HEK293T (cell line): Measurements from ENCODE around the gene NFX1.

Source experiments
- CTCF ChIA-PET: fragments of 350-600 bp; formaldehyde crosslinking; extraction: SDS; loops from one replicate; lab custom pipeline; 2021; ENCODE audit warnings: antibody characterized with exemption, inconsistent platforms; lab: Yijun Ruan, JAX
- POLR2A ChIA-PET: fragments of 350-600 bp; formaldehyde crosslinking; extraction: SDS; loops from one replicate; lab custom pipeline; 2020; ENCODE audit warnings: antibody characterized with exemption, inconsistent platforms; lab: Yijun Ruan, JAX
- DNase-seq: peaks from one replicate; pipeline ENCODE4 v3.0.0; 2012; ENCODE audit warnings: mixed read lengths; ENCODE audit errors: extremely low spot score
- ARNT ChIP-seq: fragments of 450-650 bp; IDR thresholded peaks from 2 replicates; pipeline ENCODE4 v1.6.1; 2017; ENCODE audit warnings: mild to moderate bottlenecking
- BHLHE40 ChIP-seq: fragments of 450-650 bp; IDR thresholded peaks from 2 replicates; pipeline ENCODE4 v1.6.1; 2016; ENCODE audit warnings: mild to moderate bottlenecking, moderate library complexity, borderline replicate concordance
- CTBP1 ChIP-seq: fragments of 450-650 bp; IDR thresholded peaks from 2 replicates; pipeline ENCODE4 v1.6.1; 2016; ENCODE audit warnings: borderline replicate concordance
- ELF4 ChIP-seq: fragments of 450-650 bp; IDR thresholded peaks from 2 replicates; pipeline ENCODE4 v1.6.1; 2017; ENCODE audit warnings: antibody characterized with exemption
- FOXA1 ChIP-seq: fragments of 450-650 bp; IDR thresholded peaks from 2 replicates; pipeline ENCODE4 v1.6.1; 2016; ENCODE audit warnings: mild to moderate bottlenecking
- FOXK2 ChIP-seq: fragments of 450-650 bp; IDR thresholded peaks from 2 replicates; pipeline ENCODE4 v1.6.1; 2016; ENCODE audit warnings: mild to moderate bottlenecking
- FOXM1 ChIP-seq: fragments of 450-650 bp; IDR thresholded peaks from 2 replicates; pipeline ENCODE4 v1.6.1; 2017; ENCODE audit warnings: mild to moderate bottlenecking, borderline replicate concordance
- HDGF ChIP-seq: fragments of 450-650 bp; IDR thresholded peaks from 2 replicates; pipeline ENCODE4 v1.6.1; 2017; ENCODE audit warnings: antibody characterized with exemption, borderline replicate concordance
- L3MBTL2 ChIP-seq: fragments of 450-650 bp; conservative IDR thresholded peaks from 2 replicates; pipeline ENCODE4 v1.6.1; 2016; ENCODE audit warnings: mild to moderate bottlenecking
- LEF1 ChIP-seq: fragments of 450-650 bp; IDR thresholded peaks from 2 replicates; pipeline ENCODE4 v1.6.1; 2017; ENCODE audit warnings: mild to moderate bottlenecking, borderline replicate concordance
- NFRKB ChIP-seq: fragments of 450-650 bp; IDR thresholded peaks from 2 replicates; pipeline ENCODE4 v1.6.1; 2016; ENCODE audit warnings: mild to moderate bottlenecking, moderate library complexity
- SP1 ChIP-seq: fragments of 450-650 bp; IDR thresholded peaks from 2 replicates; pipeline ENCODE4 v1.6.1; 2017
- SUZ12 ChIP-seq: fragments of 450-650 bp; IDR thresholded peaks from 2 replicates; pipeline ENCODE4 v1.6.1; 2016; ENCODE audit warnings: mild to moderate bottlenecking
- TARDBP ChIP-seq: fragments of 450-650 bp; IDR thresholded peaks from 2 replicates; pipeline ENCODE4 v1.6.1; 2016
- ZNF384 ChIP-seq: fragments of 450-650 bp; IDR thresholded peaks from 2 replicates; pipeline ENCODE4 v1.6.1; 2016
- TF ChIP-seq, protein P1 (sequence below): fragments of 450-650 bp; IDR thresholded peaks from 2 replicates; pipeline ENCODE4 v1.6.1; 2016

Gene NFX1

DNA sequence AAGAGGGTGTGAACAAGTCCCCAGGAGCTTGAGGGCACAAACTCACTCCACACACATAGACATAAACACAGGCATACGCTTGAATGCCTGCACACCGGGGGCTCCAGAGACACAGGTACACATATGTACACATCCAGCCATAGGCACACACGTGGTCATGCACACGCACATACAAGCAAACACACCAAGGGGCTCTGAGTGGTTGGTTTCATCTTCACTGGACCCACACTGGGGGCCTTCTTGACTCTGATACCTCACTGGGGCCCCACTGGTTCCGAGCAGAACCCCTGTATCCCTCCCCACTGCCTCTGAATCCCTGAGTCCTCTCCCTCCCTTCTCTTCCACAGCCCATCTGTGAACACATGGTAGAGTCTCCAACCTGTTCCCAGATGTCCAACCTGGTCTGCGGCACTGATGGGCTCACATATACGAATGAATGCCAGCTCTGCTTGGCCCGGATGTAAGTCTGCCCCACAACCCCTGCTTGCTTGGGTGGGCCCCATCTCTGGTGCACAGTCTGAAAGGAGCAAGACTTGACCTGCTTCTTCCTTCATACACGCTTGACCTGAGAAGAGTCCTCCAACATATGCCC lies 44.0 kb upstream of the NFX1 start:
- no peak for TF ChIP-seq ARNT
- TF ChIP-seq, protein P1, sequence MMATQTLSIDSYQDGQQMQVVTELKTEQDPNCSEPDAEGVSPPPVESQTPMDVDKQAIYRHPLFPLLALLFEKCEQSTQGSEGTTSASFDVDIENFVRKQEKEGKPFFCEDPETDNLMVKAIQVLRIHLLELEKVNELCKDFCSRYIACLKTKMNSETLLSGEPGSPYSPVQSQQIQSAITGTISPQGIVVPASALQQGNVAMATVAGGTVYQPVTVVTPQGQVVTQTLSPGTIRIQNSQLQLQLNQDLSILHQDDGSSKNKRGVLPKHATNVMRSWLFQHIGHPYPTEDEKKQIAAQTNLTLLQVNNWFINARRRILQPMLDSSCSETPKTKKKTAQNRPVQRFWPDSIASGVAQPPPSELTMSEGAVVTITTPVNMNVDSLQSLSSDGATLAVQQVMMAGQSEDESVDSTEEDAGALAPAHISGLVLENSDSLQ, result no peak
- no peak for TF ChIP-seq LEF1
- no peak for TF ChIP-seq FOXM1
- no peak for DNase-seq
- POLR2A ChIA-PET, result no interaction called here
- CTCF ChIA-PET, result no interaction called here

DNA sequence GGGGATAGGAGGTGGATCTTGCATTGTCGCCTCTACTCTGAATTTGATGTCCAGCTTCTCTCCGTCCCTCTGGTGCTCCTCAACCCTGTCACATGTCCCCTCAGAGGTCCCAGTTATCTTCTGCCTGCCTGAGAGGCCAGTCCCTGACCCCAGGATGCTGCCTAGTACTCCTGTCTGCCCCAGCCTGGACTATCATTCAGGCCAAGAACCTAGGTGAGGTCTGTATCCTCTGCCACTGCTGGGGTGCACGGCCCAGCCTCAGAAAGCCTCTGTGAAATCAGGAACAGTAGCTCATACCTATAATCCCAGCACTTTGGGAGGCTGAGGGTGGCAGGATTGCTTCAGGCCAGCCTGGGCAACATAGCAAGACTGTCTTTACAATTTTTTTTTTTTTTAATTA lies 41.7 kb upstream of the NFX1 start:
- TF ChIP-seq CTBP1 (no peak), NFRKB (no peak), ZNF384 (no peak), LEF1 (no peak), SP1 (no peak), TARDBP (no peak), ARNT (no peak), L3MBTL2 (no peak), ELF4 (no peak), HDGF (no peak), FOXA1 (no peak), FOXK2 (no peak), SUZ12 (no peak), FOXM1 (no peak), BHLHE40 (no peak)
- TF ChIP-seq, protein P1, result no peak
- POLR2A ChIA-PET, result interaction anchor here (0.8 to 1.6 kb wide), 3 partner anchors 9 to 81 kb away, joined by 3 to 4 read pairs (median 3); partner anchors contain the start of genes B4GALT1, BAG1, CHMP5 and SPINK4
- no peak for DNase-seq
- CTCF ChIA-PET, result no interaction called here

DNA sequence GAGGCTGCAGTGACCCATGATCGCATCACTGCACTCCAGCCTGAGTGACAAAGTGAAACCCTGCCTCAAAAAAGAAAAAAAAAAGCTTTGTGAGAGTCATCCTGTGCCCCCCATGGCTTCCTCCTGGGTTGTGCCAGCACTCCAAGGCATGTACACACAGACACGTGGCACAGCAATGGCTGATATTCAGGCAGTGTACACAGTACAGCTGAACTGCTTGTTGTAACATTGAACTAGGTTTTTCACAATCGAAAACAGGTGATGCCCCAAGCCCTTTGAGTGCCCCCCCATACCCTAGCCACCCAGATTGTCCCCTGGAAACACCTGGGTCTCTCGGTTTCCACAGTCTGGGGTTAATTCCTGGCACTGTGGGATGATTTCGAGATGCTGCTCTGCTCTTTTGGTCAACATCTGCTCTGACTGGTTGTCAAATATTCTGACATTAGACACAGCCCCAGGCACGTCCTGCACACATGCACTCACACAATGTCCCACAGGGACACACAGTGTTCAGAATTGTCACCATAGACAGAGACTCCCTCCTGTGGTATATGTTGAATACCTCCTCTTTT lies 41.1 kb upstream of the NFX1 start:
- ChIA-PET POLR2A (no interaction called here), CTCF (no interaction called here)
- TF ChIP-seq NFRKB (no peak), FOXM1 (no peak), SP1 (no peak), HDGF (no peak), BHLHE40 (no peak), LEF1 (no peak), ZNF384 (no peak), L3MBTL2 (no peak)
- TF ChIP-seq, protein P1, result no peak
- DNase-seq, result no peak

DNA sequence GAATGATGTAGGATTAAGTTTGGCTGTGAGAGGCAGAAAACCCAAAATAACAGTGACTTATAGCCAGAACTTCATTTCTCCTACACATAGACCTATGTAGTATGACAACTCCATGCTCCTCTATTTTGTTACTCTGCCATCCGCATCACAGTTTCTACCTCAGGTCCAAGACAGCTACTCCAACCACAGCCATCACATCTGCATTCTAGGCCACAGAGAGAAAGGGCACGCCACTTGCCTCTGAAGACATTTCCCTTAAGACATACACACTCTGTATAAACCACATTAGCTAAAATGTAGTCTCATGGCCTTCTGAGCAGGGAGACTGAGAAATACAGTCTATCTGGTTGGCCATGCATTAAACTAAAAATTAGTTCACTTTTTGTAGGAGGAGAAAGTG lies 40.3 kb upstream of the NFX1 start:
- DNase-seq, result no peak
- ChIA-PET POLR2A (no interaction called here), CTCF (no interaction called here)
- TF ChIP-seq L3MBTL2 (no peak), SP1 (no peak), TARDBP (no peak), NFRKB (no peak), CTBP1 (no peak)

DNA sequence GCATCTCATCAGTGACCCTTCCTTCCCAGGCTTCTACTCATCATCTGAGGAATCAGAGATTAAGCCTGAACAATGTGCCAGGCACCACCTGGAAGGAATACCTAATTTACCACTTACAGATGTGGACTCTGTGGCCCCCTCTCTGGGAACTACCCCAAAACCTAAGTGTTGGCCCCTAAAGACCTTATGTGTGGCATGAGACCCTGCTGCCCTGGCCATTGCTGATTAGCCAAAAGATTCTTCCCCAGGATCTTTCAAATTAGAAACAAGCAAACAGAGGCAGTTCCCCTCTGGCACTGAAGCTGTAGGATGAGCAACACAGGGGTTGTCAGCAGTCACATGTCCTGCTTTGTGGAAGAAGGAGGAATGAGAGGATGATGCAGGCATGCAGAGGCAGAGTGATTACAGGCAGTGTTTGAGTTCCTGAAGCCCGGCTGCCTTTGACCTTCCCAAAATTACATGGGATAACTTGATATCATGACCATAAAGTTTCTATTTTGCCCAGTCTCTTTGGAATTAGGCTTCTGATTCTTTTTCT lies 39.8 kb upstream of the NFX1 start:
- DNase-seq, result no peak
- CTCF ChIA-PET, result no interaction called here
- POLR2A ChIA-PET, result no interaction called here
- TF ChIP-seq SP1 (no peak), CTBP1 (no peak), LEF1 (no peak), TARDBP (no peak), ELF4 (no peak), FOXM1 (no peak), ARNT (no peak), NFRKB (no peak), HDGF (no peak), ZNF384 (no peak), FOXA1 (no peak), FOXK2 (no peak), SUZ12 (no peak), BHLHE40 (no peak), L3MBTL2 (no peak)
- TF ChIP-seq, protein P1, result no peak

DNA sequence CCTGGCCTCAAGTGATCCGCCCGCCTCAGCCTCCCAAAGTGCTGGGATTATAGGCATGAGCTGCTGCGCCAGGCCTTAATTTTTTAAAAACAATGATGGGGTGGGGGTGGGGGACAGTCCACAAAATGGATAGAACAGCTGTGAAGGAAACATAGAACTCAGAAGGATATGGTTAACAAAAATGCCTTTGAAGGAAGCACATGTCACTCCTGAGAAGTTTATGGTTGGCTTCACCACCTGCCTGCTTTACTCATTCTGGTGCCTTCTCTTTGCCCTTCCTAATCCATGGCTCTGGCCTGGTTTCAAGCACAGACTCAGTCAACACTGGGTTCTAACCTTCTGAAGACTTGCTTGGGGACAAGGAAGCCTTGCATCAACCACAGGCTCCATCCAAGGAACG lies 36.1 kb upstream of the NFX1 start:
- ChIA-PET POLR2A (no interaction called here), CTCF (no interaction called here)
- DNase-seq, result no peak
- TF ChIP-seq ARNT, result no peak
